Heart left ventricle (tissue), 16 donors: ENCODE results near the gene PHKG2. TPM values are rescaled to one million over a fixed set of nuclear protein-coding genes. Genes with fewer than 3 reads are reported as not detected.
A peak's percentile ranks its signal among the peaks of the same experiment; 100 is the strongest.

Experiments used
- ATAC-seq, 4 donors: fragments of 200-7000 bp; cut with Tn5 transposase; one replicate each; pipeline ENCODE4 v1.9.1; 2020 to 2022; ENCODE audit warnings: moderate library complexity in 4 of 4, mild to moderate bottlenecking in 3 of 4, moderate number of reproducible peaks in 1 of 4
- DNase-seq, 5 donors: peaks; one replicate each; pipeline ENCODE4 v3.0.0-alpha.2; 2020
- H3K27ac ChIP-seq, 12 donors: fragments of 200-600 bp; sonication (generic) in 4 of 12; one replicate each; pipeline versions ENCODE4 v1.5.0 to v1.8.0; 2016 to 2022; ENCODE audit warnings: mild to moderate bottlenecking in 2 of 12
- H3K27me3 ChIP-seq, 9 donors: fragments of 200-600 bp; sonication (generic) in 2 of 9; one replicate each; pipeline versions ENCODE4 v1.5.1 to v1.8.0; 2016 to 2022; ENCODE audit warnings: mild to moderate bottlenecking in 3 of 9
- H3K36me3 ChIP-seq, 9 donors: fragments of 200-600 bp; sonication (generic) in 2 of 9; one replicate each; pipeline versions ENCODE4 v1.5.0 to v1.8.0; 2018 to 2022; ENCODE audit warnings: mild to moderate bottlenecking in 2 of 9
- H3K4me1 ChIP-seq, 12 donors: fragments of 200-600 bp; sonication (generic) in 4 of 12; one replicate each; pipeline versions ENCODE4 v1.5.0 to v1.8.0; 2016 to 2022; ENCODE audit warnings: mild to moderate bottlenecking in 3 of 12
- H3K4me3 ChIP-seq, 12 donors: fragments of 200-600 bp; sonication (generic) in 4 of 12; one replicate each; pipeline versions ENCODE4 v1.5.0 to v1.8.0; 2017 to 2022; ENCODE audit warnings: mild to moderate bottlenecking in 9 of 12, moderate library complexity in 4 of 12
- H3K9me3 ChIP-seq, 12 donors: fragments of 200-600 bp; sonication (generic) in 4 of 12; one replicate each; pipeline versions ENCODE4 v1.5.0 to v1.8.0; 2016 to 2022; ENCODE audit warnings: mild to moderate bottlenecking in 1 of 12
- POLR2A ChIP-seq, 2 donors: fragments of 450-650 bp; IDR thresholded peaks; one replicate each; pipeline ENCODE4 v1.6.1; 2017; ENCODE audit warnings: antibody characterized with exemption in 2 of 2, mild to moderate bottlenecking in 2 of 2, moderate library complexity in 2 of 2
- WGBS, 4 donors: extraction: QIAGEN DNeasy Blood & Tissue Kit in 2 of 4; methylation state at CpG; one replicate each; pipeline versions ENCODE4 v1.1.5 to v1.1.7; 2013 to 2018; 5-methylcytosine and 5-hydroxymethylcytosine counted together
- intact Hi-C, 10 donors: fragments of 100-400 bp; cut with DNase I; formaldehyde crosslinking; loops; one replicate each; pipeline versions ENCODE4 v1.11.1 to v1.14.2; 2022
- polyA plus RNA-seq, 2 donors: library from polyadenylated mRNA; stranded (reverse); fragments of 200-250 nt; gene quantifications; one replicate each; pipeline ENCODE4 v1.2.3, GENCODE V29; 2013
- total RNA-seq, 9 donors: library from RNA; depleted of rRNA in 2 of 9; stranded (reverse); fragments of >200 nt in 2 of 9; fragmentation: NEBNext Ultra II Directional in 3 of 9; extraction: Animal tissue kit (Norgen Biotek cat#: 25700) in 3 of 9; gene quantifications; one replicate each; pipeline versions ENCODE4 v1.1.0 to v1.2.4, GENCODE V29; 2016 to 2023
- TF ChIP-seq, protein P1 (sequence below), 12 donors: fragments of 200-600 bp; sonication (generic) in 4 of 12; IDR thresholded peaks; one replicate each; pipeline versions ENCODE4 v1.5.0 to v1.8.0; 2018 to 2022; ENCODE audit warnings: antibody characterized with exemption in 12 of 12, mild to moderate bottlenecking in 5 of 12
- donor health status: ischemic (EF 13 %, LVEDD 7.1; RV severe dilation, severe dysfunction).
- donor health status: healthy with polysubstance abuse.
- donor health status: DM: no; HTN: yes; CAD: no.
- donor health status: DM: no; HTN: no; CAD: no.
- donor health status: ischemic (EF 25% LVEDD 6.9; RV normal size, moderate dysfunction).
- donor health status: ischemic (EF 25% LVEDD 5.7; RV mildly dilated, moderate dysfunction).
- donor health status: healthy.
- donor health status: DM: yes; HTN: yes; CAD: no.
- donor health status: ischemic (EF 35%, LVEDD 5.7; RV mildly dilated, moderate dysfunction).
- donor health status: nonischemic (EF 11% LVEDD 7.7; RV severe dilation, severe dysfunction).
- donor health status: DM: yes; HTN: yes; CAD: no.
- donor health status: PGD.
- donor health status: ischemic (EF 29% LVEDD 5.4; RV normal size, mild dysfunction).
- donor health status: nonischemic (EF 23%, LVEDD 6.1; RV moderate dilation, normal function).

PHKG2 gene
- total and polyA plus RNA-seq, 11 donors = 13.5 to 37.7 (median 18.3) TPM

DNA sequence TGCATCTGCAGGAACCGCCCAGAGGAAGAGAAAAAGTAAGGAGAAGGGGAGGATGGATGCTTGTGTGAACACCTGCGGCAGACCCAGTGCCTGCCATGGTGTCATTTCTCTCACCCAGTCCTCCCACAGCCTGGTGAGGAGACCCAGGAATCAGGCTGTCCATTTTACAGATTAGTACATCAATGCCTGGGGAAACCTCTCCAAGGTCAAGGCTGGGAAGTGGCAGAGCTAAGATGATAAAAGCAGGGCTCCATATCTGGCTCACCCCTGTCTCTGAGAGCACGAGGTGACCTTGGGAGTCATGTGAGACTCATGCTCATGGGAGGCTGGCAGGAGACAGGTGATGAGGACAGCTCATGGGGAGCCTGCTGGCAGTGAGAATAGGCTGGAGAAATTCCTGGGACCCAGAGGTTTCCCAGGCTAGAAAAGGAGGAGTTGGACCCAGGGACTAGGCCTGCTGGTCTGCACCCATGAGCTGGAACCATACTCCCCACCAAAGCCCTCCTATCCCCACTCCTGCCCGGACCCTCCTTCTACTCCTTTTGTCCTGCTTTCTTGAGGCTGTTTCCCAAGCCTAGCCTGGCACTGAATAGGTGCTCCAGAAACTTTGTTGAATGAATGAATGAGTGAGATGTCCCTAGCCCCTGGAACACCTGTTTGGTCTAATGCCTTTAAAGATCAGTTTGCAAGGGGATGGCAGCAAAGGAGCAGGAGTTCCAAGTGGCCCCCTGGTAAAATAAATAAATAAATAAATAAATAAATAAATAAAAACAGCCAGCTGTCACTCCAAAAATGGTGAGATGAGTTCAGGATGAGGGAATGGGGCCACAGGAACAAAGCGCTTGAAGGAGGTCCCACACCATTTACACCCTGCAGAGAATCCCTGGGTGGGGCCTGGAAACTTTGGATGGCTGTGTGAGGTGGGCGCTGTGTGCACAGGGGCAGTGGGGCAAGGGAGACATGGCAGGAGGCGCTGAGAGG lies 37.2 kb downstream of the PHKG2 start:
- Histone ChIP-seq H3K36me3 (peaks cover 2 to 38% (median 28%) of the 10 kb centered on the region in 9 donors), H3K4me1 (peaks cover 0 to 26% (median 19%) of the 10 kb centered on the region in 12 donors), H3K27me3 (no peaks in the 10 kb centered on the region), H3K27ac (peak overlapping the region in 11 of 12 donors; percentile 89 to 98 (median 94)), H3K9me3 (no peaks in the 10 kb centered on the region), H3K4me3 (peak overlapping the region in 10 of 12 donors; percentile 68 to 100 (median 92))
- DNase-seq (peak in 1 of 5 donors; percentile 56), ATAC-seq (peak in 2 of 4 donors; percentile 15 to 26)
- TF ChIP-seq POLR2A (IDR thresholded peaks at IDR 0.05) = no peak
- TF ChIP-seq, protein P1, sequence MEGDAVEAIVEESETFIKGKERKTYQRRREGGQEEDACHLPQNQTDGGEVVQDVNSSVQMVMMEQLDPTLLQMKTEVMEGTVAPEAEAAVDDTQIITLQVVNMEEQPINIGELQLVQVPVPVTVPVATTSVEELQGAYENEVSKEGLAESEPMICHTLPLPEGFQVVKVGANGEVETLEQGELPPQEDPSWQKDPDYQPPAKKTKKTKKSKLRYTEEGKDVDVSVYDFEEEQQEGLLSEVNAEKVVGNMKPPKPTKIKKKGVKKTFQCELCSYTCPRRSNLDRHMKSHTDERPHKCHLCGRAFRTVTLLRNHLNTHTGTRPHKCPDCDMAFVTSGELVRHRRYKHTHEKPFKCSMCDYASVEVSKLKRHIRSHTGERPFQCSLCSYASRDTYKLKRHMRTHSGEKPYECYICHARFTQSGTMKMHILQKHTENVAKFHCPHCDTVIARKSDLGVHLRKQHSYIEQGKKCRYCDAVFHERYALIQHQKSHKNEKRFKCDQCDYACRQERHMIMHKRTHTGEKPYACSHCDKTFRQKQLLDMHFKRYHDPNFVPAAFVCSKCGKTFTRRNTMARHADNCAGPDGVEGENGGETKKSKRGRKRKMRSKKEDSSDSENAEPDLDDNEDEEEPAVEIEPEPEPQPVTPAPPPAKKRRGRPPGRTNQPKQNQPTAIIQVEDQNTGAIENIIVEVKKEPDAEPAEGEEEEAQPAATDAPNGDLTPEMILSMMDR (IDR thresholded peaks at IDR 0.05) = no peak
- intact Hi-C loops = loop anchor here in 4 of 10 donors (2.0 kb wide), 2 partner anchors 19 to 21 kb away; no protein-coding TSS in a partner anchor
- WGBS, 4 donors = 66 to 71% (median 68%) methylated on average over 7 of the region's 7 CpGs

GRCh38 chr16:30786115-30786935 lies 38.1 kb downstream of the PHKG2 start:
- intact Hi-C loops = loop anchor here in 3 of 10 donors (2.0 kb wide), 2 partner anchors 18 to 20 kb away; no protein-coding TSS in a partner anchor

DNA sequence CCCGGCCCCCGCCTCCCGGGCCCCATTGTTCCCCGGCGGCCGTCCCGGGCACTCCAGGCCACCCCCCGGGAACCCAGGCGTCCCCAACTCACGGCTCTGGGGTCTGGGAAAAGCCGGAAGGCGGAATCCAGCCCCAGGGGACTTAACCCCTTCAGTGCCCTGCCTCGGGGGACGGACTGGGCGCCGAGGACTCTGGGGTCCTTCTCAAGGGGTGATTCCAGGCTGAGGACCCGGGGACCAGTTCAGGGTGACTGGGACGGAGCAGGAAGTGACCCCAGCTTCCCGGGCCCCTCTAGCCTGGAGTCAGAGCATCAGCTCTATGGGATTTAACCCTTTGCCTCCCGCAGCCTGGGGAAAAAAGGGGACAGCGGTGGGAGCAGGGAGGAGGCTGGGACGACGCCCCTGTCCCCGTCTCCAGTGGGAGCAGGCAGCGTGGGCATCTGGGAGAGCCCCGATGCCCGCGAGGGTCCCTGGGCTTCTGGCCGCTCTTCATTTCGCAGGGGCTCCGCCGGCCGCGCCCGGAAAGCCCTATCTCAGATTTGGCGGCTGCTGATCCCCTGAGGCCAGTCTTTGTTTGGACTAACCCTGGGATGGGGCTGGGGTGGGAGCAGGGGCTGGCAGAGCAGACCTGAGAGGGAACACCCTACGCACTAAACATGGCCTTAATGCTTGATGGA lies 38.8 kb downstream of the PHKG2 start, which contains the start of gene ZNF629:
Gene ZNF629 (minus strand): TSS at position 270 of the 677 bp plus-strand sequence. CDS start 2,723 bp downstream, outside the sequence.
- Histone ChIP-seq H3K4me1 (peaks cover 0 to 26% (median 19%) of the 10 kb centered on the region in 12 donors), H3K27me3 (no peaks in the 10 kb centered on the region), H3K27ac (peak within 1 kb of the TSS; percentile 89 to 98 (median 94)), H3K36me3 (peaks cover 2 to 23% (median 18%) of the 10 kb centered on the region in 9 donors), H3K9me3 (no peaks in the 10 kb centered on the region), H3K4me3 (peak within 1 kb of the TSS; percentile 68 to 100 (median 92))
- TF ChIP-seq, protein P1 (IDR thresholded peaks at IDR 0.05) = no peak
- peak in 1 of 2 donors; percentile 38 for TF ChIP-seq POLR2A (IDR thresholded peaks at IDR 0.05)
- WGBS, 4 donors = 0 to 2% (median 1%) methylated on average over 11 to 37 of the region's 37 CpGs
- ATAC-seq (peak; percentile 80 to 90 (median 84)), DNase-seq (peak; percentile 77 to 86 (median 84))
- intact Hi-C loops = loop anchor here in 5 of 10 donors (1.0 to 2.0 kb wide), 3 partner anchors 18 to 20 kb away; no protein-coding TSS in a partner anchor

More at GRCh38 chr16:30786115-30786935, 38.1 kb downstream of the PHKG2 start:
- H3K4me3 ChIP-seq = peak overlapping the region; percentile 68 to 100 (median 92)
- H3K36me3 ChIP-seq = peaks cover 2 to 31% (median 25%) of the 10 kb centered on the region in 9 donors
- TF ChIP-seq POLR2A (IDR thresholded peaks at IDR 0.05) = no peak
- TF ChIP-seq, protein P1 (IDR thresholded peaks at IDR 0.05) = no peak
- ATAC-seq = peak in 3 of 4 donors; percentile 57 to 72 (median 65)
- DNase-seq = peak in 3 of 5 donors; percentile 47 to 77 (median 65)
- no peaks in the 10 kb centered on the region for H3K27me3 ChIP-seq
- H3K27ac ChIP-seq = peak overlapping the region; percentile 89 to 98 (median 94)
- H3K4me1 ChIP-seq = peaks cover 0 to 26% (median 19%) of the 10 kb centered on the region in 12 donors
- 4 to 6% (median 5%) methylated on average over 23 to 57 of the region's 57 CpGs for WGBS, 4 donors
- H3K9me3 ChIP-seq = no peaks in the 10 kb centered on the region
